ENCODE measurements around the gene PAXIP1. TPM values are rescaled to one million over a fixed set of nuclear protein-coding genes. Genes with fewer than 3 reads are reported as not detected.

Gene PAXIP1
- total and polyA plus RNA-seq, 8 donors, result 10.6 to 22.3 (median 19.6) TPM

- DNase-seq (no peak), ATAC-seq (no peak)
- H3K4me3 ChIP-seq, result no peak overlapping the region
- TF ChIP-seq CTCF (IDR thresholded peaks at IDR 0.05), result no peak
- intact Hi-C loops (cut with DNase I), result no loop called here
- H3K27me3 ChIP-seq, result no peaks in the 10 kb centered on the region
- H3K27ac ChIP-seq, result no peak overlapping the region
- H3K4me1 ChIP-seq, result no peaks in the 10 kb centered on the region
- no peaks in the 10 kb centered on the region for H3K36me3 ChIP-seq
- H3K9me3 ChIP-seq, result no peaks in the 10 kb centered on the region
These were observed 99.7 kb downstream of the PAXIP1 start for GRCh38 chr7:154903083-154903731.

- no peaks in the 10 kb centered on the region for H3K36me3 ChIP-seq
- H3K27me3 ChIP-seq, result no peaks in the 10 kb centered on the region
- no peak overlapping the region for H3K4me3 ChIP-seq
- no peak for DNase-seq
- intact Hi-C loops (cut with DNase I), result no loop called here
- no peak for ATAC-seq
- no peak overlapping the region for H3K27ac ChIP-seq
- no peaks in the 10 kb centered on the region for H3K9me3 ChIP-seq
- TF ChIP-seq CTCF (IDR thresholded peaks at IDR 0.05), result no peak
- no peaks in the 10 kb centered on the region for H3K4me1 ChIP-seq
These were observed 100.3 kb downstream of the PAXIP1 start for GRCh38 chr7:154902600-154903082.

GRCh38 chr7:154899862-154900261, 103.1 kb downstream of the PAXIP1 start:
- no peak for TF ChIP-seq CTCF (IDR thresholded peaks at IDR 0.05)
- intact Hi-C loops (cut with DNase I), result no loop called here
- no peaks in the 10 kb centered on the region for H3K9me3 ChIP-seq
- H3K4me1 ChIP-seq, result no peaks in the 10 kb centered on the region
- no peak for ATAC-seq
- H3K27me3 ChIP-seq, result no peaks in the 10 kb centered on the region
- no peak overlapping the region for H3K4me3 ChIP-seq
- no peak for DNase-seq
- no peak overlapping the region for H3K27ac ChIP-seq
- no peaks in the 10 kb centered on the region for H3K36me3 ChIP-seq

- no peaks in the 10 kb centered on the region for H3K9me3 ChIP-seq
- no peak overlapping the region for H3K27ac ChIP-seq
- no peak for DNase-seq
- no peak overlapping the region for H3K4me3 ChIP-seq
- no peaks in the 10 kb centered on the region for H3K4me1 ChIP-seq
- TF ChIP-seq CTCF (IDR thresholded peaks at IDR 0.05), result no peak
- no peaks in the 10 kb centered on the region for H3K27me3 ChIP-seq
- intact Hi-C loops (cut with DNase I), result no loop called here
- no peak for ATAC-seq
- H3K36me3 ChIP-seq, result no peaks in the 10 kb centered on the region
These were observed 103.7 kb downstream of the PAXIP1 start for GRCh38 chr7:154898973-154899855.

- no peaks in the 10 kb centered on the region for H3K4me1 ChIP-seq
- H3K36me3 ChIP-seq, result no peaks in the 10 kb centered on the region
- H3K27me3 ChIP-seq, result peaks cover 0 to 15% of the 10 kb centered on the region in 2 donors
- H3K4me3 ChIP-seq, result no peak overlapping the region
- TF ChIP-seq CTCF (IDR thresholded peaks at IDR 0.05), result no peak
- ATAC-seq (no peak), DNase-seq (no peak)
- no peaks in the 10 kb centered on the region for H3K9me3 ChIP-seq
- no peak overlapping the region for H3K27ac ChIP-seq
- intact Hi-C loops (cut with DNase I), result no loop called here
These were observed 106.8 kb downstream of the PAXIP1 start for GRCh38 chr7:154896076-154896475.
